CD4-positive, alpha-beta T cell treated with Interleukin-4 for 4 hours (primary cell): Measurements from ENCODE around the gene NMU.
"Not testable (repeated sequence)": the region's sequence is repeated elsewhere in the genome, so short reads cannot be mapped to it uniquely, and the experiment has no call there.

ENCODE experiments used
- DNase-seq: peaks from one replicate; pipeline ENCODE4 v3.0.0-alpha.2; 2020

The NMU gene

GRCh38 chr4:55635741-55636655 is at the start of gene NMU:
TSS of gene NMU (minus strand) at chr4:55636298. CDS start at chr4:55636192, 106 bp downstream.
- DNase-seq: no peak

- DNase-seq: no peak
Measured at GRCh38 chr4:55684276-55684675, 48.2 kb upstream of the NMU start.

GRCh38 chr4:55682797-55683196 is 46.7 kb upstream of the NMU start:
- DNase-seq: not testable (repeated sequence)

- DNase-seq: no peak
Measured at GRCh38 chr4:55682295-55682694, 46.2 kb upstream of the NMU start.

GRCh38 chr4:55681430-55681829 is 45.3 kb upstream of the NMU start:
- no peak for DNase-seq

- DNase-seq: no peak
Measured at GRCh38 chr4:55675196-55675793, 39.2 kb upstream of the NMU start.

- DNase-seq: no peak
Measured at GRCh38 chr4:55673424-55673823, 37.3 kb upstream of the NMU start.

- no peak for DNase-seq
Measured at GRCh38 chr4:55671667-55672066, 35.6 kb upstream of the NMU start.

- no peak for DNase-seq
Measured at GRCh38 chr4:55670695-55671094, 34.6 kb upstream of the NMU start.

- no peak for DNase-seq
Measured at GRCh38 chr4:55668449-55668848, 32.4 kb upstream of the NMU start.

- no peak for DNase-seq
Measured at GRCh38 chr4:55666535-55666934, 30.4 kb upstream of the NMU start.

GRCh38 chr4:55663145-55663544 is 27.0 kb upstream of the NMU start:
- no peak for DNase-seq

GRCh38 chr4:55661398-55662056 is 25.4 kb upstream of the NMU start:
- no peak for DNase-seq

GRCh38 chr4:55658657-55659056 is 22.6 kb upstream of the NMU start:
- no peak for DNase-seq

GRCh38 chr4:55654131-55654530 is 18.0 kb upstream of the NMU start:
- no peak for DNase-seq

- DNase-seq: no peak
Measured at GRCh38 chr4:55650483-55650882, 14.4 kb upstream of the NMU start.

GRCh38 chr4:55637272-55637820 is 1.2 kb upstream of the NMU start:
- DNase-seq: no peak

GRCh38 chr4:55636656-55636999 is 530 bp upstream of the NMU start:
- no peak for DNase-seq

- no peak for DNase-seq
Measured at GRCh38 chr4:55635282-55635681, 816 bp downstream of the NMU start.

- no peak for DNase-seq
Measured at GRCh38 chr4:55634417-55635128, 1.5 kb downstream of the NMU start.

- DNase-seq: no peak
Measured at GRCh38 chr4:55633903-55634302, 2.2 kb downstream of the NMU start.

GRCh38 chr4:55625835-55626234 is 10.3 kb downstream of the NMU start:
- DNase-seq: no peak

GRCh38 chr4:55624063-55624462 is 12.0 kb downstream of the NMU start:
- not testable (repeated sequence) for DNase-seq
